ENCODE data around the gene KRT27.
A peak's percentile ranks its signal among the peaks of the same experiment; 100 is the strongest.

KRT27 gene

DNA sequence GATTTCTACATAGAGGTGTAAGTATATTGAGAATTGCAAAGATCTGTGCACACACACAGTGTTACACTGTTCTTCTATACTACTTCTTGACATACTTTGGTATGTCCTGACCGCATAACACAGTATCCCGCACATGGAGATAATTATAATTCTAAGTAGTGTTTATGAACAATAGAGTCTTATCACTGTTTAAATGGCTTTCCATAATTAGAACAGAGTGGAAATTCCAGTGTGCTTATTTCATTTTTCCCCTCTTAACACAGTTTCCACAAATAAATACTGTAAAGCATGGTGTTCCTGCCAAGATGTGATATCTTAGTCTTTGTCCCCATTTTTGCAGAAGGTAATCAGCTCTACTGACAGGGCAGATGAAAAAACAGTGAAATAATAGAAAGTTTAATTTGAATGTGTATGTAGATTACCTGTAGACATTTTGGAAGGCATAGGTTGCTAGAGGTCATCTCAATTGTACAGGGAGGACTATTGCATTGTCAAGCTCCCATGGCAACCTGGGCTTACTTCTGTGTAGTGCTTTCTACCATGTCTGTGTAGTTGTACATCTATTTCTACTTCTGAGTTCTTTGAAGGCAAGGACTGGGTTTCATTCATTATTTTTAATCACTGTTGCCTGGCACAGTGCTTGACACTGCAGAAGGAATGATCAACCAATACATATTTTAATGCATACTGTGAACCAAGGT lies 27.5 kb upstream of the KRT27 start:
- DNase-seq, result no peak

DNA sequence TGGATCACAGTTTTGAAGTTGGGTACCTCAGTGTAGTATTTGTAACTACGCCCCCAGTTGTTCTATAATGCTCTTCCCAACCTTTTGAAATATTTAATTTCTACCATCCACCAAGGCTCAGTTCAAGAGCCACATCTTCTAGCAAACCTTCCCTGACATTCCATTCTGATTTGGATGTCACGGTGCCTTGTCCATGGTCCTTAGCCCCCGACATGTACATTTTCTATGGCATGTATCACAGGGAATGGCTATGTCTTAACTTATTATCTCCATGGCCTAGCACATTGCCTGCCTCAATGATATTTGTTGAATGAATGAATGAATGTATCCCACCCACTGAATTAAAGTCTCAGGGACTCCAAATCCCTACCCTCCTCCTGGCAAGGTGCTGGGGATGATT lies 23.8 kb upstream of the KRT27 start:
- DNase-seq, result no peak

DNA sequence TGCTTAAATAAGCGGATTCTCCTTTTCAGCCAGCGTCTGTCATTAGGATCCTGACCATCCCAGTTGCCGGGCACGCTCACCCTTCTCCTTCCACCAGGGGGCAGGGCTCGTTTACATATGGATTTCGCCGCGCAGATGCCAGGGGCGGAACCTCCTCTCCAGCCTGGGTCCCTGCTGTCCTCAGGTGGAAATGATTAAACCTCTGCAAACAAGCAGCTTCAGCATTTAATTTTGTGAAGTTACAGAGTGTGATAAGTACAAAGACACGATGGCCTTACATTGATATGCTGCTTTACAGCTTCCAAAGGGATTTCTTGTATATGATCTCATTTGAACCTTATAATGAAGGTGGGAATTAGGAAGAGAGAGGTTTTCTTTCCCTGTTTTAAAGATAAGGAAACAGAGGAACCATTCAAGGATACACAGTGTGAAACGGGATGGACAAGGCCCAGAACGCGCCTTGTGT lies 21.3 kb upstream of the KRT27 start:
- DNase-seq, result peak; percentile 52

DNA sequence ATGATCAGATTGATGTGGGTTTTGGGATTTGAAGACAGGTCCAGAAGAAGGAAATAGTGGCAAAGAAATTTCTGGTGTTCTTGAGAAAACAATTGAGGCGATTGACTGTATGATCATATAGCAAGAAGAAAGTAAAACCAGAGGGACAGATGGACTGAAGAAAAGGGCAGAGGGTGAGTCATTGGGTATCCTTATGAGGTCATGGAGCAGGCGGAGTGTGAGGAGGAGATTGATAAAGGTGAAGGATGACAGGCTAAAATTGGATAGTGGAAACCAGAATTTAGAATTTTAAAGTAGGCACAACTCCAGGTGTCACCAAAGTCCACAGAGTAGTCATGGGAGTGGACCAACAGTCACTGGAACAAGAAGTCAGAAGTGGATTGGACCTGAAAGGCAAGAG lies 18.8 kb upstream of the KRT27 start:
- no peak for DNase-seq

DNA sequence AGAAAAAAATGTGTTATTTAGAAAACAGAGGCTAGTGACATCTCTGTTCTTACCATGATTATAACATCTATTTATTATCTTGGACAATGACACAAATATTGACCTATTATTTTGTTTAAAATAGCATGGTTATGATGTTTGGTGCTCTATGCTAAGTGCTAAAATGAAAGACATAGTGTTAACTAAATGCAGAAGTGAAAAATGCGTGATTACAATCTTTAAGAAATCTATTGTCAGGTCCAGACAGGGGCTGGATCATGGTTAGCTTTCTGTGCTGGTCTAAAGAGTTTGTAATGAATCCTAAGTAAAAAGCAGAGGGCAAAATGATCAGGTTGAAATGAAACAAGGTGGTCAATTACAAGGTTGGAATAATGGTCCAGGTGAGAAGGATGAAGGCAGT lies 18.0 kb upstream of the KRT27 start:
- DNase-seq, result no peak

DNA sequence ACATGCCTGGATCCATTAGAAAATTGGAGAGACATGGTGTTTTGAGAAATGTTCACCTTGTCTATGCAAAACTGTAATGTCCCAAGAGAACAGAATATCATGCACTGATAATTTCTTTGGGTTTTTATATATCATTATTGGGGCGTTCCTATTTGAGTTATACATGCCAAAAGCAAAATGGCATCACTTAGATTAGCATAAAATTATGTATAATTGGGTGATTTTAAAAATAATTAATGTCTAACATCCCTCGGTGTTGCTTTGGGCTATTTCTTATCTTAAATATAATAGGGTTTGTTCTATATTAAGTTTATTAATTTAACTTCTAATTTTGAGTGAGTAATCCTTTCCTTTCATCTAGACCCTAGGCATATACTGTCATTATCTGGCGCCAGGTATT lies 17.5 kb upstream of the KRT27 start, which contains the start of gene KRT28:
Gene KRT28 (minus strand): TSS at position 101 of the 400 bp plus-strand sequence. CDS start 66 bp downstream, at position 35.
- no peak for DNase-seq

DNA sequence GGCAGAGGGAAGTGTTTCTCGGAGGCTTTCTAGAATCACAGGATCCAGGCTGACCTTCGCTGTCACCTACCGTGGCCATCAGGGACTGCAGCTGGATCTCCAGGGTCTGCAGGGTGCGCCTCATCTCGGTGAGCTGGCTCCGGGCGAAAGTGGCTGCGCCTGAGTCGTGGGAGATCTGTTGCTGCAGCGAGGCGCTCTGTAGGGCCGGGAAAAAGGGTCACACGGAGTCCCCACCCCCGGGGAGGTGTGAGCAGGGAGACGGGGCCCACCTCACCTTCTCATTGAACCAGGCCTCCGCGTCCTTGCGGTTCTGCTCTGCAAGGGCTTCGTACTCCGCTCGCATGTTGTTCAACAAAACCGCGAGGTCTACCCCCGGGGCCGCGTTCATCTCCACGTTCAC lies 14.5 kb upstream of the KRT27 start:
- DNase-seq, result no peak

DNA sequence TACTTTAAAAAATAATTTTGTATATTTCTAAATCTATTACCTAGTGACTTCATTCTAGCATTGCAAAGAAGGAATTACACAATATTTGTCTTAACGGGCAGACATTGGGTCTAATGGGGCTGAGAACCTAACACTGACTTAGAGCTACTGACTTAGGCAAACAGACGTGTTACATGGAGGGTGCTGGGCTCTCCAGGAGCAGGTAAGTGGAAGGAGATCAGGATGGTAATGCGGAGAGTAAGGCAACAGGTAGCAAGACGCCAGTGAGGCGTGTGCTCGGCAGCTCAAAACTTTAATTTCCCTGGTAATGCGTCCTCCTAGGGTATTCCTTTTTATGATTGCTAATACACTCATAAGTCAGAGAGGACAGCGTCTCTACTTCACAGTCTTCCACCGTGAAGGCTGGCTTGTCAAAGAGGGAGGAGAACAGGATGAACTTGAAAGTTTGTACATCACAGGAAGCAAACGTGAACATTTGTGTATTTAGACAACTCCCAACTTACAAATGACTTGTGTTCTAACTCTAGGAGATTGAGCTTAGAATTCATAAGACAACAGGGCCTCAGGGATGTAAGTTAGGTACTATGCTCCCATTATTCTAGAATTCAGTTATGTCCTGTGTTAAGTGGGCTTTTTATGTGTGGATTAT lies 12.8 kb upstream of the KRT27 start:
- no peak for DNase-seq

DNA sequence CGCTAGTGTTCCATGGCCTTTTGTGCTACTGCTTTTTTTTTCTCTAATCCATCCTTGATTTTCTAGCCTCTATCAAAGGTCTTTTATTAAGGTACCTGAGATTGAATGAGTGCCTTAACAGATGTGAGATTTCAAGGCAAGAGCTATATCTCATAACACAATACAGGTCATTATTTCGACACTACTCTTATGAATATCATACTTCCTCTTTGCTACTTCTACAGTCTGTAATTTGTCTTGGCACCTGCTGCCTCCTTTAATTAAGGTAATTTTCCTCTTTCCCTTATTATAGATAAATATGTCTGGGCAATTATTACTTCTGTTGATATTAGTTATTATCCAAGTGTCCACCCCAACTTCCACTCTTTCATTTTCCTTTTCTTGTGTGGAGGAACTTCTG lies 12.1 kb upstream of the KRT27 start:
- DNase-seq, result no peak

DNA sequence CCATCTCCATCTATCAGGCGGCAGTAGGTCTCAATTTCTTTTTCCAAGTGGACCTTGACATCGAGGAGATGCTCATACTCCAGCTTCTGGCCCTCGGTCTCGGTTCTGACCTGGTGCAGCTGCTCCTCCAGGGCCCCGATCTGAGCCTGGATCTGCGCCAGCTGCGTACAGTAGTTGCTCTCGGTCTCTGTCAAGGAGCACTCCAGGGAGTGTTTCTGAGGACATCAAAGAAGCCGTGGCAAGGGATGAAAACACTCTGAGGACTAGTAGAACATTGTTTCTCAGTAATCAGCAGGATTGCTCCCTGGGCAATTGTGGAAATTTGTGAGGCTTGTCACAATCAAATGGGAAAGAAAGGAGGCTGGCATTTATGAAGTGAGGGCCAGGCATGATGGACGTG lies 11.5 kb upstream of the KRT27 start:
- peak; percentile 86 for DNase-seq

DNA sequence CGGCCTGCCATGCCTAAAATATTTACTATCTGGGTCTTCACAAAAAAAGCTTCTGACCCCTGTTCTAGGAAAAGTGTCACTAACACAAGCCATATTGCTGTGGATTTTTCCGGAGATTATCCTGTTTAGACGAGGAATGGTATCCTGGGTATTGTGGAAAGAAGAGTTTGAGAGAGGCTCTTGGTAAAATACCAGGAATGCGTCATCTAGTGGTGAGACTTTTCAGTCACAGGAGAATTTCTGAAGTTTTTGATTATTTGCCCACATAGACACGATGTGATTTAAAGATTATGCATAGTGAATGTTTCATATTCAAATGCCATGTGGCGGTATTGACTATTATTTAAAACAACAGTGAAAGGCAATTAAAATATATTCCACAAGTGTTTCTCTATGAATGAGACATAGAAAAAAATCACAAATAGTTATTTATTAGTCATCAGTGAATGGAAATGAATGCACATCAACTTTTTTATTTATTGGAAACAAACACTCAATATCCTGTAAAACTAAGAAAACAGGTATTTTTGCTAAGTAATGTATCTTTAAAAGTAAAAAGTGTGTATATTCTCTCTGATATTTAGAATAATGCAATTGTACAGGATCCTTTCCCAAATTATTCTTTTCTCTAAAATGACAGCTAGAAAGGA lies 9.6 kb upstream of the KRT27 start:
- no peak for DNase-seq

DNA sequence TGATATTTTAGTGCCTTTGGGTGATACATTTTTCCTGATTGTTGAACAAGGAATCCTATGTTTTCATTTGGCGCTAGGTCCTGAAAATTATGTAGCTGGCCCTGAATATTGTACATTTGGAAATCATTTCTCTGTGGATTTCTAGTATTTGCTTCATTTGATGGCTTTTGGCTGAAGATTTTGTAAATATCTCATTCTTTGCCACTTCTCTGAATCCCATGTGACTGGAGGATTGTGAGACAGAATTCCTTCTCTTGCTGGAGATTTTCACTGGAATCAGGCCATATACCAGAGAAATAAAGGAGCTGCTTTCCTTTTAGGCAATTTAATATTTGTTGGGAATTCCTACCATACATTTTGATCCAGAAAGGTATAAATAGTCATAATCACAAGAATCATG lies 8.8 kb upstream of the KRT27 start:
- no peak for DNase-seq

DNA sequence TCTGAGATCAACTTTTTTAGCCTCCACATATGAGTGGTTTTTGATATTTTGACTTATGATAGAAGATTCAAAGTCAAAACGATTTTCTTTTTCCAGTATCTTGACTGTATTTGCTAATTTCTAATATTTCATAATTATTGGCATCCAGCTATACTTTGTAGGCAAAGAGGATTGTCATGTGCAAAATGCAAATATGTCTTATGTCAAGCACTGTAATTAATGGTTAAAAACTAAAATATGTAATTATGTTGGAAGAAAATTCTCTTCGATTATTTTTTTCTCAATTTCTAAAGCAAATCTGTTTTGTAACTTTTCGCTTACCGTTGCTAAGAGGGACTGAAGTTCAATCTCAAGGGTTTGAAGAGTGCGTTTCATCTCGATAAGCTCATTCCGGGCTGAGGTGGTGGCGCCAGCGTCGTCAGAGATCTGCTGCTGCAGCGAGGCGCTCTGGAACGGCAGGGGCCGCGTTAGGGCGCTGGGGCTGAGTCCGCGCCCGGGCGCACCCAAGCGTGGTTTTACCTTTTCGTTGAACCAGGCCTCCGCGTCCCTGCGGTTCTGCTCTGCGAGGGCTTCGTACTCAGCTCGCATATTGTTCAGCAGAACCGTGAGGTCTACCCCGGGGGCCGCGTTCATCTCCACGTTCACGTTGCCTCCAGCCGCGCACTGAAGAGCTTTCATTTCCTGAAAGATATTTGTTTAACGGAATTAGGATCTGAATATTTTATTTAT lies 3.0 kb downstream of the KRT27 start:
- peak; percentile 37 for DNase-seq

DNA sequence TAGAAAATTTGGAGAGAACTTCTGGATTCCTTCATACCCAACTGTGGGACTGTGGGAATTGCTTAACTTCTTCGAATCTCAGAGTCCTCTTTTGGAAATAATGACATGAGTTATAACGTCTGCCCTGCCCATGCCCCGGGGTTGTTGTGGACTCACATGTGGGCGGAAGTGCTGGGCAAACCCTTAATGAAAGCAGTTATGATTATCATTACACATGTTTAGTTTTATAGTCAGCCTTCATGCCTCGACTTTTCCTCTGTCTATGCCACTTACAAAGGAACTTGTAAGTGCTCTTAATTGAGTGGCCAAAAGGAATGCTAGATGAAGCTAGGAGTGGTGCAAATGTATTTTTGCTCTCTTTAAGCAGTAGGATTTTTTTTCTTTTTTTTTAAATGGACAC lies 3.9 kb downstream of the KRT27 start:
- peak; percentile 28 for DNase-seq

DNA sequence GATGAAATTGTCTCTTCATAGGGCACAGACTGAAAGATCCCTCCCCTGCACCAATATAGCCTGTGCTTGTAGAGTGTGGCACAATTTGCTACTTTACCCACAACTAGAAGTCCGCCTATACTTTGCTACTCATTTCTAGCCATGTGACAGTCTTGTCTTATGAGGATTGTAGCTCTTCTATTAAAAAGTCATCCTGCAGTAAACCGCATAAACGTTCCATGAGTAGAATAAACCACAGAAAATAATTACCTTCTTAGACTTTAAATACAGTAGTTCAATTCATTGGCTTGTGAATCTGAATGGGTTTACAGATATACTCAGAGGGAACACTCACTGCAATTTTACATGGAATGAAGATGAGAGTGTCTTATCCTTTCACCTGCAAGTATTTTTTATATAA lies 4.4 kb downstream of the KRT27 start:
- peak; percentile 39 for DNase-seq

DNA sequence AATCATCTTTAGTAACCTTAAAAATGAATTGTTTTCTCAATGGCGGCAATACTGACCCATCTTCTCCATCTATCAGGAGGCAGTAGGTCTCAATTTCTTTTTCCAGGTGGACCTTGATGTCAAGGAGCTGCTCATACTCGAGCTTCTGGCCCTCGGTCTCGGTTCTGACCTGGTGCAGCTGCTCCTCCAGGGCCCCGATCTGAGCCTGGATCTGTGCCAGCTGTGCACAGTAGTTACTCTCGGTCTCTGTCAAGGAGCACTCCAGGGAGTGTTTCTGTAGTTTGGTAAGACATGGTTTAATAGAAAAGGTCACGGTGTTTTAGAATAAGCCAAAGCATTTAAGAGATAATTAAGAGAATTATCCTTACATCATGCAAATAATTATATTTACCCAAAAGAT lies 4.9 kb downstream of the KRT27 start:
- peak; percentile 73 for DNase-seq

DNA sequence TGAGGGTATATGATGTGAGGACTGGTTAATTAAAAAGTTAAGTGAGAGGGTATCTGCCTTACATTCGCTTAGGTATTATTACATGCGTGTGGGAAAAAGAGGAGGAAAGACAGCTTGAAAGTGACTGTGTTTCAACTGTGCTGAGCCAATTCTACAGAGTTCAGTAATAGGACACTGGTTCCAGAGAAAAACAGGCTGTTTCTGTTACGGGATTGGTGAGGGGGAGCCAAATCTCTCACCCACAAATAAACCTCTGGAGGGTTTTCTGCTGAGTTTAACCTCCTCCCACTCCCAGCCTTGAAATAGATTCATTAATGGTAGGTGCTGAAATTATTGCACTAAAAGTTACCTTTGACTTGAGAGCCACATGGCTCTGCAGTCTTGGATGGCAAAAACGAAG lies 6.4 kb downstream of the KRT27 start:
- DNase-seq, result no peak

DNA sequence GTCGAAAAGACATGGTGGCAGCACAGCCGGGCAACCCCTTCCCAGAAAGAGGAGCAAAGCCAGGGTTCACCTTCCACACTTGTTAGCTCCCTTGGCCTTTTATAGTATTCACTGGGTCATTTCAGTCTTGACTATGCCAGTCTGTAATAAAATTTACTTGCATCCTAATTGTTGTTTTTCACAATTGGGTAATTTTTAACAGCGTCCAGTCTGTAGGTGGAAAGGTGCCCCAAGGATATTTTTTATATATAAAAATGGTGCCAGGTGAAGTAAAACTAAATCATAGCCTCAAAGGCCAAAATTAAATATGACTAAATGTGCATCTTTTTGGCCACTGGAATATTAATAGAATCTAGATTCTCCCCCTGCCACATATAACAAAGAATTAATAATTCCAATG lies 10.2 kb downstream of the KRT27 start, which contains the start of gene KRT26:
Gene KRT26 (minus strand): TSS at position 101 of the 400 bp plus-strand sequence. CDS start 88 bp downstream, at position 13.
- no peak for DNase-seq

DNA sequence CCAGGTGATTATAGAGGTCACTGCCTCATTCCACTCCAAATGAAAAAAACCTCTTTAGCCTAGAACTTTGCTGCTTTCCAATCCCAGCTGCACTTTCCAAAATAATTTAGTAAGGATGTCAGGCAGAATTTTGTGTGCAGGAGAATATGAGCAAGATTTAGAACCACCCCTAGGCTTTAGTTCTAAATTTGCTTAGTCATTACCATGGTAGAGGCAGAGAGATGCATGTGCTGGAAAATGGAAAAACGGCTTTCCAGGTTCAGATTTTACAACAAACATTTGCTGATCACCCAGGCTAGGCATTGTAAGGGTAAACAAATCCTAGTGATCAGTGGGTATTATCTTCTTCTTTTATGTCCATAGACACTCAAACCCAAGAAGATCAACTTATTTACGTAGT lies 16.7 kb downstream of the KRT27 start:
- DNase-seq, result no peak

DNA sequence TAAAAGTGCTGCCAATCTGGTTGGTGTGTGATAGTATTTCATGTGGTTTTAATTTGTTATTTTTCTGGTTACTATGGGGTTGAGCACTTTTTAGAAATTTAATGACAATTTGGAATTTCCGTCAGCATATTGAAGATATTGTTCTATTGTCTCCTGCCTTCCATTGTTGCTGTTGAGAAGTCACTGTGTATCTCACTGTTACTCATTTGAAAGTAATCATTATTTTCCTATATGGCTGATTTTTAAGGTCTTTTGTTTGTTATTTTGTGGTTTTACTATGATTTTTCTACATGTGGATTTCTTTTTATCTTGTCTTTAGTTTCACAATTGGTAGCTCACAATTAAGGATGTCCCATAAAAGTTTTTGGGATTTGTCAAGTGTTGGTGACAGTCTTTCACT lies 18.6 kb downstream of the KRT27 start:
- DNase-seq, result no peak

DNA sequence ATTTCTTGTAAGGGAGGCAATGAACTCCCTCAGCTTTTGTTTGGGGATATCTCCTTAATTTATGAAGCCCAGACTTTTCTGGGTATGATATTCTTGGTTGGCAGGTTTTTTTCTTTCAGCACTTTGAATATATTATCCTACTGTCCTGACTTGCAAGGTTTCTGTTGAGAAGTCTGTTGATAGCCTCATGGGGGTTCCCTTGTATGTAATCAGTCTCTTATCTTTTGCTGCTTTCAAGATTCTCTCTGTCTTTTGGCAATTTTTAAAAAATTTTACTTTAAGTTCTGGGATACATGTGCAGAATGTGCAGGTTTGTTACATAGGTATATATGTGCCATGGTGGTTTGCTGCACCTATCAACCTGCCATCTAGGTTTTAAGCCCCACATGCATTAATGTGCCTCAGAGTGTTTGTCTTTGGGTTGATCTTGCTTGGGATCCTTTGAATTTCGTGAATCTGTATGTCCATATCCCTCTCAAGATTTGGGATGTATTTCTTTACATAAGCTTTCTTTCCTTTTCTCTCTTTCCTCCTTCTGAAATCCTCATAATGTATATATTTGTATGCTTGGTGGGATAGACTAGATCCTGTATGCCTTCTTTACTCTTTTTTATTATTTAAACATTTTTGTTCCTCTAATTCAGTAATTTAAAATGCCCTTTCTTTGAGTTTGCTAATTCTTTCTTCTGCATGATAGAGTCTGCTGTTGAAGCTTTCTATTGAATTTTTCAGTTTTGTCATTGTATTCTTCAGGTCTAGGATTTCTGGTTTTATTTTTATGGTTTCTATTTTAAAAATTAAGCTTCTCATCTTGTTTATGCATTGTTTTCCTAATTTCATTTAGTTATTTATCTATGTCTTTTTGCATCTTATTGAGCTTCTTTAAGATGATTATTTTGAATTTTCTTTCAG lies 22.0 kb downstream of the KRT27 start:
- DNase-seq, result no peak

DNA sequence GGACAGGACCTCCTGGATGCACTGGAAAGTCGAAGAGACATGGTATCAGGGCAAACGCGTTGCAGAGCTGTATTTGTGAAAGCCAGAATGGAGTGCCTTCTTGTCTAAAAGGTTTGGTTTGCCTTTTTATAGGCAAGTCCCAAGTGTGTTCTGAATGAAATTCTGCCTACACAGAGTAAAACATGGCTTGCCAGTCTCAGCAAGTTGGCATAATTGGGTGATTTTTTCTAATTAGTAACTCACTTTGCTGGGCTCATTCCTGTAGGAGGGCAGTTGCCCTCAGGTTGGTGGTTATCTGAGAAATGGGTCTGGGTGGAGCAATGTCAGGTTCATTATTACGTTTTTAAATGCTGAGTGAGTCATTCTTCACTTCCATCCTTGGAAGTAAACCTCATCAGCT lies 27.1 kb downstream of the KRT27 start, which contains the start of gene KRT25:
Gene KRT25 (minus strand): TSS at position 101 of the 400 bp plus-strand sequence. CDS start 60 bp downstream, at position 41.
- DNase-seq, result no peak

Measured in DMS79 (cell line).